ENCODE measurements around the gene RIN3.

- no peak for TF ChIP-seq CTCF (IDR thresholded peaks at IDR 0.05)
- no peak for TF ChIP-seq POLR2A (IDR thresholded peaks at IDR 0.05)
Observed at GRCh38 chr14:92651106-92651757, 137.7 kb downstream of the RIN3 start.

Data from Peyer's patch (tissue), 4 donors.